GM18520 (cell line): ENCODE measurements around the gene NHSL1.
A peak's percentile ranks its signal among the peaks of the same experiment; 100 is the strongest.

Source experiments
- ATAC-seq: cut with Tn5 transposase; IDR thresholded peaks from one replicate; pipeline ENCODE4 v1.9.1; 2021; ENCODE audit not compliant: unreplicated experiment

Gene NHSL1

GRCh38 chr6:138523347-138524210 lies 24.3 kb upstream of the NHSL1 start:
- no peak for ATAC-seq

- no peak for ATAC-seq
Observed at GRCh38 chr6:138522611-138523010, 23.3 kb upstream of the NHSL1 start.

GRCh38 chr6:138521790-138522189 lies 22.5 kb upstream of the NHSL1 start:
- ATAC-seq: no peak

GRCh38 chr6:138520463-138520862 lies 21.2 kb upstream of the NHSL1 start:
- ATAC-seq: no peak

- ATAC-seq: no peak
Observed at GRCh38 chr6:138518054-138518453, 18.8 kb upstream of the NHSL1 start.

GRCh38 chr6:138517635-138518034 lies 18.3 kb upstream of the NHSL1 start:
- peak; percentile 85 for ATAC-seq

GRCh38 chr6:138515657-138516248 lies 16.5 kb upstream of the NHSL1 start:
- no peak for ATAC-seq

- ATAC-seq: no peak
Observed at GRCh38 chr6:138514860-138515540, 15.7 kb upstream of the NHSL1 start.

GRCh38 chr6:138512609-138513008 lies 13.3 kb upstream of the NHSL1 start:
- ATAC-seq: no peak

GRCh38 chr6:138510093-138510492 lies 10.8 kb upstream of the NHSL1 start:
- ATAC-seq: no peak

- no peak for ATAC-seq
Observed at GRCh38 chr6:138509371-138509770, 10.1 kb upstream of the NHSL1 start.

GRCh38 chr6:138508676-138508988 lies 9.3 kb upstream of the NHSL1 start:
- no peak for ATAC-seq

- ATAC-seq: no peak
Observed at GRCh38 chr6:138507977-138508675, 8.8 kb upstream of the NHSL1 start.

GRCh38 chr6:138504764-138505689 lies 5.7 kb upstream of the NHSL1 start:
- no peak for ATAC-seq

- ATAC-seq: no peak
Observed at GRCh38 chr6:138503881-138504680, 4.8 kb upstream of the NHSL1 start.

- ATAC-seq: no peak
Observed at GRCh38 chr6:138502546-138502945, 3.3 kb upstream of the NHSL1 start.

- ATAC-seq: no peak
Observed at GRCh38 chr6:138500867-138501446, 1.7 kb upstream of the NHSL1 start.

GRCh38 chr6:138500045-138500665 lies 861 bp upstream of the NHSL1 start:
- no peak for ATAC-seq
